Activated T-cell treated with anti-CD3 and anti-CD28 coated beads, Interleukin-2, amount 50 U/mL, for 24 hours (primary cell): ENCODE measurements around the gene CCDC69.
"Not testable (repeated sequence)": the region's sequence is repeated elsewhere in the genome, so short reads cannot be mapped to it uniquely, and the experiment has no call there.

Source experiments
- DNase-seq: peaks from one replicate; pipeline ENCODE4 v3.0.0-alpha.2; 2020
- H3K27ac Mint-ChIP-seq: 2 replicates; pipeline ENCODE4 v1.8.0; 2020; ENCODE audit warnings: mild to moderate bottlenecking, mixed read lengths
- H3K27me3 Mint-ChIP-seq: 2 replicates; pipeline ENCODE4 v1.8.0; 2020; ENCODE audit warnings: mixed read lengths
- H3K36me3 Mint-ChIP-seq: 2 replicates; pipeline ENCODE4 v1.8.0; 2020; ENCODE audit warnings: low read depth, mixed read lengths
- H3K4me1 Mint-ChIP-seq: 2 replicates; pipeline ENCODE4 v1.8.0; 2020; ENCODE audit warnings: low read depth, mixed read lengths
- H3K4me3 Mint-ChIP-seq: 2 replicates; pipeline ENCODE4 v1.8.0; 2020; ENCODE audit warnings: mild to moderate bottlenecking, moderate library complexity, mixed read lengths
- H3K9me3 Mint-ChIP-seq: 2 replicates; pipeline ENCODE4 v1.8.0; 2020; ENCODE audit warnings: mixed read lengths

CCDC69 gene

GRCh38 chr5:151238303-151238741 is 14.4 kb upstream of the CCDC69 start:
- no peaks in the 10 kb centered on the region for H3K36me3 Mint-ChIP-seq
- H3K27me3 Mint-ChIP-seq = no peaks in the 10 kb centered on the region
- peak overlapping the region; percentile 35 for H3K27ac Mint-ChIP-seq
- no peaks in the 10 kb centered on the region for H3K9me3 Mint-ChIP-seq
- no peak for DNase-seq
- peak overlapping the region; percentile 21 for H3K4me3 Mint-ChIP-seq
- peaks cover 40% of the 10 kb centered on the region for H3K4me1 Mint-ChIP-seq

GRCh38 chr5:151237685-151238084 is 13.8 kb upstream of the CCDC69 start:
- no peaks in the 10 kb centered on the region for H3K27me3 Mint-ChIP-seq
- H3K4me1 Mint-ChIP-seq = peaks cover 37% of the 10 kb centered on the region
- no peak overlapping the region for H3K27ac Mint-ChIP-seq
- H3K36me3 Mint-ChIP-seq = no peaks in the 10 kb centered on the region
- no peak for DNase-seq
- H3K9me3 Mint-ChIP-seq = no peaks in the 10 kb centered on the region
- no peak overlapping the region for H3K4me3 Mint-ChIP-seq

- Mint-ChIP-seq H3K9me3 (no peaks in the 10 kb centered on the region), H3K4me1 (peaks cover 37% of the 10 kb centered on the region), H3K36me3 (no peaks in the 10 kb centered on the region), H3K27ac (no peak overlapping the region), H3K4me3 (no peak overlapping the region), H3K27me3 (no peaks in the 10 kb centered on the region)
- no peak for DNase-seq
Observed at GRCh38 chr5:151236888-151237287, 13.0 kb upstream of the CCDC69 start.

GRCh38 chr5:151235239-151235571 is 11.3 kb upstream of the CCDC69 start:
- not testable (repeated sequence) for H3K9me3 Mint-ChIP-seq, H3K36me3 Mint-ChIP-seq, H3K27me3 Mint-ChIP-seq, H3K4me3 Mint-ChIP-seq, DNase-seq, H3K27ac Mint-ChIP-seq
- H3K4me1 Mint-ChIP-seq = peaks cover 37% of the 10 kb centered on the region

GRCh38 chr5:151234476-151235238 is 10.8 kb upstream of the CCDC69 start:
- H3K9me3 Mint-ChIP-seq = no peaks in the 10 kb centered on the region
- H3K36me3 Mint-ChIP-seq = no peaks in the 10 kb centered on the region
- no peak overlapping the region for H3K4me3 Mint-ChIP-seq
- peak overlapping the region; percentile 53 for H3K27ac Mint-ChIP-seq
- H3K4me1 Mint-ChIP-seq = peaks cover 37% of the 10 kb centered on the region
- no peak for DNase-seq
- H3K27me3 Mint-ChIP-seq = no peaks in the 10 kb centered on the region

GRCh38 chr5:151233616-151234085 is 9.8 kb upstream of the CCDC69 start:
- Mint-ChIP-seq H3K27me3 (no peaks in the 10 kb centered on the region), H3K36me3 (no peaks in the 10 kb centered on the region), H3K27ac (no peak overlapping the region), H3K9me3 (no peaks in the 10 kb centered on the region), H3K4me1 (peaks cover 28% of the 10 kb centered on the region), H3K4me3 (no peak overlapping the region)
- no peak for DNase-seq

GRCh38 chr5:151231359-151231758 is 7.5 kb upstream of the CCDC69 start:
- H3K4me3 Mint-ChIP-seq = no peak overlapping the region
- no peak for DNase-seq
- H3K36me3 Mint-ChIP-seq = no peaks in the 10 kb centered on the region
- no peaks in the 10 kb centered on the region for H3K27me3 Mint-ChIP-seq
- no peak overlapping the region for H3K27ac Mint-ChIP-seq
- H3K9me3 Mint-ChIP-seq = no peaks in the 10 kb centered on the region
- H3K4me1 Mint-ChIP-seq = peaks cover 20% of the 10 kb centered on the region

GRCh38 chr5:151230048-151230680 is 6.3 kb upstream of the CCDC69 start:
- Mint-ChIP-seq H3K4me3 (no peak overlapping the region), H3K27me3 (no peaks in the 10 kb centered on the region), H3K27ac (no peak overlapping the region), H3K9me3 (no peaks in the 10 kb centered on the region), H3K4me1 (peaks cover 22% of the 10 kb centered on the region), H3K36me3 (no peaks in the 10 kb centered on the region)
- no peak for DNase-seq

- no peak for DNase-seq
- no peak overlapping the region for H3K4me3 Mint-ChIP-seq
- H3K9me3 Mint-ChIP-seq = no peaks in the 10 kb centered on the region
- H3K36me3 Mint-ChIP-seq = no peaks in the 10 kb centered on the region
- H3K4me1 Mint-ChIP-seq = peaks cover 19% of the 10 kb centered on the region
- no peak overlapping the region for H3K27ac Mint-ChIP-seq
- no peaks in the 10 kb centered on the region for H3K27me3 Mint-ChIP-seq
Observed at GRCh38 chr5:151228986-151229385, 5.1 kb upstream of the CCDC69 start.

GRCh38 chr5:151227918-151228447 is 4.1 kb upstream of the CCDC69 start:
- H3K27ac Mint-ChIP-seq = no peak overlapping the region
- no peaks in the 10 kb centered on the region for H3K27me3 Mint-ChIP-seq
- H3K4me1 Mint-ChIP-seq = peaks cover 17% of the 10 kb centered on the region
- no peak overlapping the region for H3K4me3 Mint-ChIP-seq
- DNase-seq = no peak
- H3K9me3 Mint-ChIP-seq = no peaks in the 10 kb centered on the region
- peaks cover 8% of the 10 kb centered on the region for H3K36me3 Mint-ChIP-seq

- Mint-ChIP-seq H3K9me3 (no peaks in the 10 kb centered on the region), H3K27me3 (no peaks in the 10 kb centered on the region), H3K4me1 (peaks cover 42% of the 10 kb centered on the region), H3K36me3 (peaks cover 17% of the 10 kb centered on the region), H3K27ac (peak overlapping the region; percentile 90), H3K4me3 (no peak overlapping the region)
- peak; percentile 22 for DNase-seq
Observed at GRCh38 chr5:151225475-151225874, 1.6 kb upstream of the CCDC69 start.

- H3K27me3 Mint-ChIP-seq = no peaks in the 10 kb centered on the region
- H3K36me3 Mint-ChIP-seq = peaks cover 21% of the 10 kb centered on the region
- peak overlapping the region; percentile 87 for H3K4me3 Mint-ChIP-seq
- no peak for DNase-seq
- H3K27ac Mint-ChIP-seq = peak overlapping the region; percentile 90
- no peaks in the 10 kb centered on the region for H3K9me3 Mint-ChIP-seq
- H3K4me1 Mint-ChIP-seq = peaks cover 46% of the 10 kb centered on the region
Observed at GRCh38 chr5:151225071-151225470, 1.2 kb upstream of the CCDC69 start.

- peaks cover 52% of the 10 kb centered on the region for H3K4me1 Mint-ChIP-seq
- no peak for DNase-seq
- no peaks in the 10 kb centered on the region for H3K9me3 Mint-ChIP-seq
- no peaks in the 10 kb centered on the region for H3K27me3 Mint-ChIP-seq
- H3K27ac Mint-ChIP-seq = peak overlapping the region; percentile 90
- H3K4me3 Mint-ChIP-seq = peak overlapping the region; percentile 87
- peaks cover 25% of the 10 kb centered on the region for H3K36me3 Mint-ChIP-seq
Observed at GRCh38 chr5:151224372-151224771, 480 bp upstream of the CCDC69 start.

- H3K36me3 Mint-ChIP-seq = peaks cover 39% of the 10 kb centered on the region
- peak; percentile 44 for DNase-seq
Observed at GRCh38 chr5:151222790-151223446, 974 bp downstream of the CCDC69 start.

More at GRCh38 chr5:151222790-151223446, 974 bp downstream of the CCDC69 start:
- Mint-ChIP-seq H3K27ac (peak overlapping the region; percentile 90), H3K9me3 (no peaks in the 10 kb centered on the region), H3K4me1 (peaks cover 67% of the 10 kb centered on the region), H3K4me3 (peak overlapping the region; percentile 87), H3K27me3 (no peaks in the 10 kb centered on the region)
